ENCODE measurements around the gene PPT2. TPM values are rescaled to one million over a fixed set of nuclear protein-coding genes. Genes with fewer than 3 reads are reported as not detected.

The PPT2 gene, protein sequence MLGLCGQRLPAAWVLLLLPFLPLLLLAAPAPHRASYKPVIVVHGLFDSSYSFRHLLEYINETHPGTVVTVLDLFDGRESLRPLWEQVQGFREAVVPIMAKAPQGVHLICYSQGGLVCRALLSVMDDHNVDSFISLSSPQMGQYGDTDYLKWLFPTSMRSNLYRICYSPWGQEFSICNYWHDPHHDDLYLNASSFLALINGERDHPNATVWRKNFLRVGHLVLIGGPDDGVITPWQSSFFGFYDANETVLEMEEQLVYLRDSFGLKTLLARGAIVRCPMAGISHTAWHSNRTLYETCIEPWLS
- total RNA-seq: 14.4 and 22.5 TPM in 2 replicates

DNA sequence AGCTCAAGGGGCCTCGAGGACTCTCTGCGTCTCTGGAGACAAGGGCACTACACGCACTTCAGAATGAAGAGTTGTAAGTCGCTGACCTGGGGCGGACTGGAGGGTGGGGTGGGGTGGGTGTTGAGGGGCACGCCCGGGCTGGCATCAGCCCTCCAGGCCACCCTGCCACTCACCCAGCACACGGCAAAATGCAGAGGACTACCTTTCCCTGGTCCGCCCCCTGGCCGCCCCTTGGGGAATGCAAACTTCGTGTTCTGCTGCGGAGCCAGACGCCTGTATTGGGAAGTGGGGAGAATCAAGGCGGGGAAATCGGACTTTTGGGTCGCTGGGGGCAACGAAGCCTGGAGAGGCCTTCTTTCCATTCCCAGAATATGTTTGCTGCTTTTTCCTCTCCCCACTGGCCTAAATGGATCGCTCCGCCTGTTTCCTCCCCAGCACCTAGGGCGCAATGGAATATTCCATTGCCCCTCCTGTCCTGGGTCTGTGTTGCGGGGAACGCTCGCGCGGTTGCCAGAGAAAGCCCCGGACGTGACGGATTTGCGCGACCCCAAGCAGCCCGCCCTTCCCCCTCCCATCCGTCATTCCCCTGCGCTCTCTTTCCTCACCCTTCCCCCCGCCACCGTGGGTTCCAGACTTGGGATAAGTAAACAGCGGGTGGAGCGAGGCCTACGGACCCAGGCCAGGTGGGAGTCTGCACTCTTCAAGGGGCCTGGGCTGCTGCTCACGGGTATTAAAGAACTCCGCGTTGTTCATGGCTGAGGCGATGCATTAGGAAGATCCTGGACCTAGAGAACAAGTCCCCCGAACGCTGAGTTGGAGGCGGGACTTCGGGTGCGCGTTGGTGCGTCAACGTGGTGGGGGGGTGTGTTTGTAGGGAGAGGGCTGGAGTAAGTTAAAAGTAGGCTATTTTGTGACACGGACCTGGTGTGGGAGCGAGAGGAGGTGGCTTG, at the start of gene PPT2:
PPT2 (plus strand) TSS at position 578 of the 950 bp plus-strand sequence. CDS start 454 bp downstream, outside the sequence.

GRCh38 chr6:32109114-32109764, 44.7 kb upstream of the PPT2 start, which contains the start of gene TNXB:
Gene TNXB, minus strand, starts transcription at chr6:32109338. Its CDS starts 11,140 bp downstream, at chr6:32098198.

GRCh38 chr6:32127717-32128592, 26.0 kb upstream of the PPT2 start, which contains the start of gene ATF6B:
Gene ATF6B, minus strand, starts transcription at chr6:32128246. Its CDS starts 39 bp downstream, at chr6:32128207.

GRCh38 chr6:32151863-32152768, 1.8 kb upstream of the PPT2 start, which contains the start of gene PRRT1:
Gene PRRT1, minus strand, starts transcription at chr6:32151939. Its CDS starts 112 bp downstream, at chr6:32151827.

DNA sequence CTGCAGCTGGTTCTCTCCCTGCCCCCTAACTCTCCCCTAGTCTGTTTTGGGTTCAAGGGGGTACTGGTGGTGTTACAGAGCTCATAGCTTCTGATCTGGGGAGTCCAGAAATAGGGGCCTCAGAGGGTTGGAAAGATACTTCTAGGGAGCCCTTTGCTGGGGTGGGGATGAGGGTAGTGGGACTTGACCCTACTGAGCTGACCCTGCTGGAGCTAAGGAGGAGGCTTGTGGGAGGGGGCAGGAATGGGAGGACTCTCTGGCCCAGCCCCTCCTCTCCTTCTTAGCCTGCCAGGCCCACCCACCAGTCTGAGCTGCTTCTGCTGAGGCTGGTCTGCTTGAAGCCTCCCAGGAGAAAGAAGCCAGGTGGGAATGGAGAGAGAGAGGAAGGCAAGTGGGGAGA, 10.4 kb downstream of the PPT2 start, which contains the start of gene EGFL8:
EGFL8 (plus strand) TSS at position 301 of the 400 bp plus-strand sequence. CDS start 1,571 bp downstream, outside the sequence.

GRCh38 chr6:32175711-32176475, 22.0 kb downstream of the PPT2 start, which contains the start of gene AGPAT1:
Gene AGPAT1, minus strand, starts transcription at chr6:32176084. Its CDS starts 4,588 bp downstream, at chr6:32171496.

GRCh38 chr6:32177788-32178546, 24.0 kb downstream of the PPT2 start, which contains the start of gene RNF5:
Gene RNF5, plus strand, starts transcription at chr6:32178405. Its CDS starts 107 bp downstream, at chr6:32178512.

DNA sequence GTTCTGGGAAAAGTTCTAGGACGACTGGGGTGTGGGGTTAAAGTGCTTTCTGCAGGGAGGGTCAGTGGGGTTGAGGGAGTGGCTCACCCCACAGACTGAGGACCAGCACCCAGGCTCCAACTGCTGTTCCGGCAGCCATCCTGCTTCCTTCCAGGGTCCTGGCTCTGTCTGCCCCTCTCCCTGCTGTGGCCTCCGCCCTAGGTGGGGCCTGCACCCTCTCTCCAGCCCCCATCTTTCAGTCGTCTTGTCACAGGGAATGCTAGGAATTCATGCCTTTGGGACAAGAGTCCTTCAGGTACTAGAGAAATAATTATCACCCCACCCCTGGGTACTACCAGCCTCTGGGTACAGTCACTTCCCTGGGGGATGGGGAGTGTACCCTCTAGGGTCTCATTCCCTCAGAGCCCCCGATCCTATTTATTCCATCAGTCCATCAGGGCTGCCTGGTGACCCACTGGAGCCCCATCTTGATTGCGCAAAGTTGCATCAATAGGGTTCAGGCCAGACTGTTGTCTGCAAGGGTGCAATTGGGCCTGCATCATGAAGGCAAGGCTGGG, 30.2 kb downstream of the PPT2 start, which contains the start of gene AGER:
AGER (minus strand) TSS at position 170 of the 557 bp plus-strand sequence; CDS start at position 139, 31 bp downstream.

GRCh38 chr6:32190054-32190851, 36.3 kb downstream of the PPT2 start, which contains the start of gene PBX2:
Gene PBX2, minus strand, starts transcription at chr6:32190202. Its CDS starts 287 bp downstream, at chr6:32189915.

GRCh38 chr6:32192608-32193039, 38.7 kb downstream of the PPT2 start, which contains the start of gene GPSM3:
Gene GPSM3, minus strand, starts transcription at chr6:32192643. Its CDS starts 130 bp downstream, at chr6:32192513.

Other genes starting within 250 kb of the PPT2 start
- not detected in 2 replicates for gene C2, start 226.4 kb upstream of the PPT2 start, total RNA-seq
- gene CFB, start 208.0 kb upstream of the PPT2 start, total RNA-seq: 3.9 and 7.0 TPM in 2 replicates
- gene NELFE, start 195.2 kb upstream of the PPT2 start, total RNA-seq: 99.5 and 101 TPM in 2 replicates
- 38.9 and 44.7 TPM in 2 replicates for gene SKIC2, start 195.0 kb upstream of the PPT2 start, total RNA-seq
- 18.7 and 22.7 TPM in 2 replicates for gene DXO, start 182.0 kb upstream of the PPT2 start, total RNA-seq
- 0.53 and 1.3 TPM in 2 replicates for gene C4A, start 172.1 kb upstream of the PPT2 start, total RNA-seq
- gene C4B, start 139.3 kb upstream of the PPT2 start, total RNA-seq: 0.33 and 1.6 TPM in 2 replicates
- gene CYP21A2, start 115.7 kb upstream of the PPT2 start, total RNA-seq: not detected in 2 replicates
- 2.5 and 3.3 TPM in 2 replicates for gene TNXB, start 44.8 kb upstream of the PPT2 start, total RNA-seq
- gene ATF6B, start 25.9 kb upstream of the PPT2 start, total RNA-seq: 21.3 and 27.2 TPM in 2 replicates
- gene FKBPL, start 23.9 kb upstream of the PPT2 start, total RNA-seq: 3.3 and 5.1 TPM in 2 replicates
- gene PRRT1, start 2.2 kb upstream of the PPT2 start, total RNA-seq: not detected in 2 replicates
- 1.5 and 2.3 TPM in 2 replicates for gene EGFL8, start 10.5 kb downstream of the PPT2 start, total RNA-seq
- gene AGPAT1, start 21.9 kb downstream of the PPT2 start, total RNA-seq: 29.4 and 31.0 TPM in 2 replicates
- 68.7 and 75.7 TPM in 2 replicates for gene RNF5, start 24.3 kb downstream of the PPT2 start, total RNA-seq
- 0.59 and 1.3 TPM in 2 replicates for gene AGER, start 30.1 kb downstream of the PPT2 start, total RNA-seq
- 25.1 and 33.4 TPM in 2 replicates for gene PBX2, start 36.1 kb downstream of the PPT2 start, total RNA-seq
- gene GPSM3, start 38.5 kb downstream of the PPT2 start, total RNA-seq: 17.0 and 20.5 TPM in 2 replicates
- 89.3 and 98.6 TPM in 2 replicates for gene NOTCH4, start 69.9 kb downstream of the PPT2 start, total RNA-seq
- not detected in 2 replicates for gene TSBP1, start 217.8 kb downstream of the PPT2 start, total RNA-seq